Fibroblast of villous mesenchyme (primary cell): Measurements from ENCODE around the gene AQP6. TPM values are rescaled to one million over a fixed set of nuclear protein-coding genes. Genes with fewer than 3 reads are reported as not detected.

Source experiments
- DNase-seq: peaks from one replicate; pipeline ENCODE4 v3.0.0-alpha.2; 2010; ENCODE audit warnings: low read depth
- H3K4me3 ChIP-seq: 2 replicates; pipeline ENCODE4 v1.5.1; 2011; ENCODE audit warnings: low read depth, mild to moderate bottlenecking, low read length
- CTCF ChIP-seq: IDR thresholded peaks from 2 replicates; pipeline ENCODE4 v1.5.1; 2012; ENCODE audit warnings: low read depth, mild to moderate bottlenecking, low read length; ENCODE audit not compliant: insufficient read depth
- total RNA-seq: library from RNA; depleted of rRNA; stranded (reverse); fragments of >200 nt; gene quantifications from 2 replicates; pipeline ENCODE4 v1.2.3, GENCODE V29; 2012

AQP6 gene
- total RNA-seq, 1 donor, result not detected

- H3K4me3 ChIP-seq, result no peak overlapping the region
- DNase-seq, result no peak
- TF ChIP-seq CTCF, result no peak
These were observed 2.0 kb downstream of the AQP6 start for GRCh38 chr12:49974677-49975317.

GRCh38 chr12:49975318-49975761 is 2.6 kb downstream of the AQP6 start:
- no peak for TF ChIP-seq CTCF
- H3K4me3 ChIP-seq, result no peak overlapping the region
- no peak for DNase-seq

- DNase-seq, result no peak
- no peak overlapping the region for H3K4me3 ChIP-seq
- no peak for TF ChIP-seq CTCF
These were observed 3.8 kb downstream of the AQP6 start for GRCh38 chr12:49976557-49976956.

GRCh38 chr12:49978125-49978524 is 5.4 kb downstream of the AQP6 start:
- TF ChIP-seq CTCF, result no peak
- DNase-seq, result no peak
- H3K4me3 ChIP-seq, result no peak overlapping the region

GRCh38 chr12:49979016-49979586 is 6.4 kb downstream of the AQP6 start:
- no peak for DNase-seq
- no peak for TF ChIP-seq CTCF
- H3K4me3 ChIP-seq, result no peak overlapping the region

- H3K4me3 ChIP-seq, result no peak overlapping the region
- TF ChIP-seq CTCF, result no peak
- no peak for DNase-seq
These were observed 7.0 kb downstream of the AQP6 start for GRCh38 chr12:49979791-49980190.
